Measurements from ENCODE around the gene C1S. TPM values are rescaled to one million over a fixed set of nuclear protein-coding genes. Genes with fewer than 3 reads are reported as not detected.

The C1S gene
- total RNA-seq, 1 experiment from 2014 or later = 7.1 TPM

DNA sequence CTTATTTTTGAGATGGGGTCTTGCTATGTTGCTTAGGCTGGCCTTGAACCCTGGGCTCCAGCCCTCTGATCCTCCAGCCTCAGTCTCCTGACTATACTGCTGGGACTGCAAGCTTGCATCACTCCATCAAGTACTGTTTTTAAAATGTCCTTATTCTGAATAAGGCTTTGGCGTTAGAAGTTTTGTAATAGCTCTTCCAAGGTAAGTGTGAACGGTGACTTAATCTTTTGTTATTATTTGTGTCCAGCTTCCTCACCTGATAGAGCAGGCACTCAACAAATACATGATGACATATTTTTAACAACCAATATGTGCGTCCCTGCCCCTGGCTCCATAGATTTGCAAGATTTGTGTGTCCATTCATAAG, 47.1 kb downstream of the C1S start:
- BruUV-seq (replicated peaks) = no TSS peak
- H3K4me3 Mint-ChIP-seq (ENCODE audit: low read depth, unreplicated experiment) = peak overlapping the region; percentile 94
- H3K36me3 Mint-ChIP-seq (ENCODE audit: insufficient read depth, unreplicated experiment) = peaks cover 29% of the 10 kb centered on the region
- no peaks in the 10 kb centered on the region for H3K27me3 Mint-ChIP-seq (ENCODE audit: unreplicated experiment)
- peak overlapping the region; percentile 59 for H3K27ac Mint-ChIP-seq (ENCODE audit: unreplicated experiment)
- H3K9me3 Mint-ChIP-seq (ENCODE audit: low read depth, unreplicated experiment) = peaks cover 8% of the 10 kb centered on the region
- DNase-seq = no peak
- CTCF ChIA-PET = interaction anchor here (0.6 to 3.3 kb wide), 6 partner anchors 12 to 162 kb away, joined by 3 to 26 read pairs (median 5); partner anchors contain the start of genes C12orf57, C1S, CLSTN3 and RNU7-1
- TF ChIP-seq, protein P1, sequence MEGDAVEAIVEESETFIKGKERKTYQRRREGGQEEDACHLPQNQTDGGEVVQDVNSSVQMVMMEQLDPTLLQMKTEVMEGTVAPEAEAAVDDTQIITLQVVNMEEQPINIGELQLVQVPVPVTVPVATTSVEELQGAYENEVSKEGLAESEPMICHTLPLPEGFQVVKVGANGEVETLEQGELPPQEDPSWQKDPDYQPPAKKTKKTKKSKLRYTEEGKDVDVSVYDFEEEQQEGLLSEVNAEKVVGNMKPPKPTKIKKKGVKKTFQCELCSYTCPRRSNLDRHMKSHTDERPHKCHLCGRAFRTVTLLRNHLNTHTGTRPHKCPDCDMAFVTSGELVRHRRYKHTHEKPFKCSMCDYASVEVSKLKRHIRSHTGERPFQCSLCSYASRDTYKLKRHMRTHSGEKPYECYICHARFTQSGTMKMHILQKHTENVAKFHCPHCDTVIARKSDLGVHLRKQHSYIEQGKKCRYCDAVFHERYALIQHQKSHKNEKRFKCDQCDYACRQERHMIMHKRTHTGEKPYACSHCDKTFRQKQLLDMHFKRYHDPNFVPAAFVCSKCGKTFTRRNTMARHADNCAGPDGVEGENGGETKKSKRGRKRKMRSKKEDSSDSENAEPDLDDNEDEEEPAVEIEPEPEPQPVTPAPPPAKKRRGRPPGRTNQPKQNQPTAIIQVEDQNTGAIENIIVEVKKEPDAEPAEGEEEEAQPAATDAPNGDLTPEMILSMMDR (IDR thresholded peaks at IDR 0.05; ENCODE audit: unreplicated experiment) = no peak
- intact Hi-C loops (cut with micrococcal nuclease; ENCODE audit: unreplicated experiment) = no loop called here
- H3K4me1 Mint-ChIP-seq (ENCODE audit: low read depth, unreplicated experiment) = peaks cover 17% of the 10 kb centered on the region

DNA sequence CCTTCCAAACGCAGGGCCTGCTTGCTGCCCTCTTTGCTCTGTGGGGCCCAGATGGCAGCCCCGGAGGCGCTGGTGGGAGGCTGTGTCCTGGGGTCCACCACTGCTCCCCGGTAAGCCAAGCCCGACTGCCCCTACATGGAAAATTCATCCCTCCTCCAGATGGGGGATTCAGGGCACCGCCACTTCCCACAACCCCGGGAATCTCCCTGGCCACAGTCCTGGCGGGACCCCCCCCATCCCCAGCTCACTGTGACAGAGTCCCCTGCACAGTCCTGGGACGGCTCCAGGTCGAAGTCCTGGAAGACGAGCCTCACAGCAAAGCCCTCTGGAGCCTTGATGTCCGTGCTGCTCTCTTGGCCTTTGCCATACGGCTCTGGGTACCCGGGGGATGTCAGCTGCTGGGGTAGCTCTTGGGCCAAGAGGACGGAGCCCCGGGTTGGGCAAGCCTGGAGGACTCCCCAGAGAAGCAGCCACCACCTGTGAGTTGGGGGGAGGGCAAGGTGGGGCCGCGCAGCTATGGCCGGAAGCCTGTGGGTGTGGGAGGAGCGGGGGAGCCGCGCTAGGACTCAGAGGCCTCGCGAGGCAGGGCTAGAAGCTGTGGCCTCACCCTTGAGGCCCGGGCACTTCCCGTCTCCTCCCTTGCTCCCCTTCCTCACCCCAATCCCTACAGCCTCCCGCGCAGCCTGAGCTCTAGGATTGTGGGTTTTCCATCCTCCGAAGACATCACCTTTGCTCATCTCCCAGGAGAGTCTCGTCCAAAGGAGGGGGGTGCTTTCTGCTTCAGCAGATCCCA, 47.7 kb downstream of the C1S start:
- Mint-ChIP-seq H3K27ac (ENCODE audit: unreplicated experiment) (peak overlapping the region; percentile 59), H3K36me3 (ENCODE audit: insufficient read depth, unreplicated experiment) (peaks cover 29% of the 10 kb centered on the region), H3K27me3 (ENCODE audit: unreplicated experiment) (no peaks in the 10 kb centered on the region), H3K4me1 (ENCODE audit: low read depth, unreplicated experiment) (peaks cover 17% of the 10 kb centered on the region), H3K9me3 (ENCODE audit: low read depth, unreplicated experiment) (peaks cover 8% of the 10 kb centered on the region), H3K4me3 (ENCODE audit: low read depth, unreplicated experiment) (peak overlapping the region; percentile 94)
- intact Hi-C loops (cut with micrococcal nuclease; ENCODE audit: unreplicated experiment) = no loop called here
- TF ChIP-seq, protein P1 (IDR thresholded peaks at IDR 0.05; ENCODE audit: unreplicated experiment) = no peak
- no TSS peak for BruUV-seq (replicated peaks)
- CTCF ChIA-PET = interaction anchor here (0.9 to 3.3 kb wide), 6 partner anchors 13 to 163 kb away, joined by 3 to 26 read pairs (median 5); partner anchors contain the start of genes C12orf57, C1S, CLSTN3 and RNU7-1
- DNase-seq = peak; percentile 82

DNA sequence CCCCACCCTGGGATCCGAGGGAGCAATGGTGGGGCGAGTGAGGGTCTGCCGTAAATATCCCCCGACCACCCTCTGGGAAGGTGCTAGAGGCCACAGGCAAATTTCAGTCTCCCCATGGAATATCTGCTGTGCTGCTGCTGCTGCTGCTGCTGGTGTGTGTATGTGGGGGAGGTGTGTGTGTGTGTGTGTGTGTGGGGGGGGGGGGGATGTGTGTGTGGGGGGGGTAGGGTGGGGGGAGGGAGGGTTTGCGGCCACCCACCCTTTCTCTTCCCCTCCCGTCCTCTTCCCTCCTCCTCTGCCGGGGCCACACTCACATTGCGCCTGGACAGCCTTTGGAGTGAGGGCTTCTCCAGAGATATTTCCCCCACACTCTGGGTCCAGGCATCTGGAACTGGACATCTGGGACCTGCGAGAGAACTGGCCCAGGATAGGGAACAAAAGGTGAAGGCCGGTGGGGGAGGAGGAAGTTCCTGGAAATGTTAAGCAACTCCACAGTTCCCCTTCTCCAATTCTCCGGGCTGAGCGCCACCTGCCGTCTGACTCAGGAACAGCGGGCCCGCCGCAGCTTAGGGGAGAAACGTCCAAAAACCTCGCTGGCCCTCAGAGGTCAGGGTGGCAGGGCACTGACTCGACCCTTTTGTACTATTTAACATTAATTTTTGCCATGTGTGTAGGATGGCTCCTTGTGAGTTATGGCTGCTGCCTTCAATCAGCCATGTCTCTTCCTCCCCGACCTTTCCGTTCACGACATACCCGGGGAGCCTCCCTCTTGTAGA, 48.5 kb downstream of the C1S start, which contains the start of gene C1RL:
Gene C1RL, minus strand, starts transcription at position 419 of the 776 bp plus-strand sequence. Its CDS starts 34 bp downstream, at position 385.
- Mint-ChIP-seq H3K36me3 (ENCODE audit: insufficient read depth, unreplicated experiment) (peaks cover 31% of the 10 kb centered on the region), H3K27ac (ENCODE audit: unreplicated experiment) (peak within 1 kb of the TSS; percentile 59), H3K27me3 (ENCODE audit: unreplicated experiment) (no peaks in the 10 kb centered on the region), H3K4me1 (ENCODE audit: low read depth, unreplicated experiment) (peaks cover 17% of the 10 kb centered on the region), H3K9me3 (ENCODE audit: low read depth, unreplicated experiment) (peaks cover 8% of the 10 kb centered on the region), H3K4me3 (ENCODE audit: low read depth, unreplicated experiment) (peak within 1 kb of the TSS; percentile 94)
- TF ChIP-seq, protein P1 (IDR thresholded peaks at IDR 0.05; ENCODE audit: unreplicated experiment) = peak; percentile 89
- DNase-seq = peak; percentile 92
- CTCF ChIA-PET = interaction anchor here (0.9 to 3.3 kb wide), 6 partner anchors 13 to 164 kb away, joined by 3 to 26 read pairs (median 5); partner anchors contain the start of genes C12orf57, C1S, CLSTN3 and RNU7-1
- intact Hi-C loops (cut with micrococcal nuclease; ENCODE audit: unreplicated experiment) = loop anchor here (1.0 kb wide), 1 partner anchor 49 kb away; the partner anchor contains the start of gene C1S
- TSS peak; percentile 34 for BruUV-seq (replicated peaks)

DNA sequence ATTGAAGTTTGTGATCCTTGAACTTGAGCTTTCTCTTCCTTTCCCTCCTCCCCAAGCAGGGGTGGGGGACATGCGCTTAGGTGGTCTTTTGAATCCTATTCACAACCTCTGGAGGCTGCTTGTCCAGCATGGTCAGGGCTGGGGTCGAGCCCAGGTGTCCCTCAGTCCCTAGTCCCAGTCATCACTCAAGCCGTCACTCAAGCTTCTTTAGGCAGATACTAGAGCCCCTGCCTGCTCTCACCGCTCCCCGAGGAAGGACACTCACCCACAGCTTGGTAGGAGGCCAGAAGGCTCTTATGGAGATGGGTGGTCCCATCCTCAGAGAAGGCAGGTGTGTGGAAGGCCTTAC, 49.0 kb downstream of the C1S start:
- peak overlapping the region; percentile 94 for H3K4me3 Mint-ChIP-seq (ENCODE audit: low read depth, unreplicated experiment)
- peaks cover 36% of the 10 kb centered on the region for H3K36me3 Mint-ChIP-seq (ENCODE audit: insufficient read depth, unreplicated experiment)
- BruUV-seq (replicated peaks) = no TSS peak
- CTCF ChIA-PET = interaction anchor here (2.2 to 3.3 kb wide), 2 partner anchors 49 to 164 kb away, joined by 10 to 26 read pairs; partner anchors contain the start of genes C12orf57, C1S and RNU7-1
- peaks cover 17% of the 10 kb centered on the region for H3K4me1 Mint-ChIP-seq (ENCODE audit: low read depth, unreplicated experiment)
- no peaks in the 10 kb centered on the region for H3K27me3 Mint-ChIP-seq (ENCODE audit: unreplicated experiment)
- no peak for DNase-seq
- intact Hi-C loops (cut with micrococcal nuclease; ENCODE audit: unreplicated experiment) = loop anchor here (1.0 kb wide), 1 partner anchor 49 kb away; the partner anchor contains the start of gene C1S
- H3K9me3 Mint-ChIP-seq (ENCODE audit: low read depth, unreplicated experiment) = peaks cover 8% of the 10 kb centered on the region
- H3K27ac Mint-ChIP-seq (ENCODE audit: unreplicated experiment) = peak overlapping the region; percentile 59
- TF ChIP-seq, protein P1 (IDR thresholded peaks at IDR 0.05; ENCODE audit: unreplicated experiment) = no peak

Data from Calu3 (cell line).